ENCODE measurements around the gene TSHZ1.

The TSHZ1 gene

DNA sequence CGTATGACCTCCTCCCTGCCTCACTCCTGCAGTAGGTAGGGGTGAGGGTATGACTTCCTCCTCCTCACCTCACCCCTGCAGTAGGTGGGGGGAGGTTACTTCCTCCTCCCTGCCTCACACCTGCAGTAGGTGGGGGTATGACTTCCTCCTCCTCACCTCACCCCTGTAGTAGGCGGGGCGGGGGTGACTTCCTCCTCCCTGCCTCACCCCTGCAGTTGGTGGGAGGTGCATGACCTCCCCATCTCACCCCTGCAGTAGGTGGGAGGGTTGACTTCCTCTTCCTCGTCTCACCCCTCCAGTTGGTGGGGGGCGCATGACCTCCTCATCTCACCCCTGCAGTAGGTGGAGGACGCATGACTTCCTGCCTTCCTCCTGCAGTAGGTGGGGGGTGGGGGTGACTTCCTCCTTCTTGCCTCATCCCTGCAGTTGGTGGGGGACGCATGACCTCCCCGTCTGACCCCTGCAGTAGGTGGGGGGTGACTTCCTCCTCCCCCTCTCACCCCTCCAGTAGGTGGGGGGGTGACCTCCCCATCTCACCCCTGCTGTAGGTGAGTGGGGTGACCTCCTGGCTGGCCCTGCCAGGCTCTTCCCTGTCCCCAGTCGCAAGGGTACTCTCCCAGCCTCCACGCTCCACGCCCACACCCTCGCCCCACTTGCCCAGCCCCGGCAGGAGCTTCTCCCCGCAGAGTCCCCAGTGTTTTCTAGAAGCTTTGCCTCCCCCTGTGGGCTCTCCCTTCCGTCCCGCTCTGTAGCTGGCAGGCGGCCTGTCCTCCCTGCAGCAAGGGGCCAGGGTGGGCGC, 39.3 kb downstream of the TSHZ1 start:
- H3K4me1 ChIP-seq (ENCODE audit: insufficient read depth, low read length, poor library complexity, severe bottlenecking): peaks cover 34% of the 10 kb centered on the region
- H3F3A ChIP-seq (ENCODE audit: low read depth): 0 out of 2 replicates have a peak, but pooled peaks cover 2% of the 10 kb centered on the region
- TF ChIP-seq, protein P1, sequence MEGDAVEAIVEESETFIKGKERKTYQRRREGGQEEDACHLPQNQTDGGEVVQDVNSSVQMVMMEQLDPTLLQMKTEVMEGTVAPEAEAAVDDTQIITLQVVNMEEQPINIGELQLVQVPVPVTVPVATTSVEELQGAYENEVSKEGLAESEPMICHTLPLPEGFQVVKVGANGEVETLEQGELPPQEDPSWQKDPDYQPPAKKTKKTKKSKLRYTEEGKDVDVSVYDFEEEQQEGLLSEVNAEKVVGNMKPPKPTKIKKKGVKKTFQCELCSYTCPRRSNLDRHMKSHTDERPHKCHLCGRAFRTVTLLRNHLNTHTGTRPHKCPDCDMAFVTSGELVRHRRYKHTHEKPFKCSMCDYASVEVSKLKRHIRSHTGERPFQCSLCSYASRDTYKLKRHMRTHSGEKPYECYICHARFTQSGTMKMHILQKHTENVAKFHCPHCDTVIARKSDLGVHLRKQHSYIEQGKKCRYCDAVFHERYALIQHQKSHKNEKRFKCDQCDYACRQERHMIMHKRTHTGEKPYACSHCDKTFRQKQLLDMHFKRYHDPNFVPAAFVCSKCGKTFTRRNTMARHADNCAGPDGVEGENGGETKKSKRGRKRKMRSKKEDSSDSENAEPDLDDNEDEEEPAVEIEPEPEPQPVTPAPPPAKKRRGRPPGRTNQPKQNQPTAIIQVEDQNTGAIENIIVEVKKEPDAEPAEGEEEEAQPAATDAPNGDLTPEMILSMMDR (conservative IDR thresholded peaks at IDR 0.05; ENCODE audit: low read length): no peak
- no peak for TF ChIP-seq EZH2phosphoT487 (IDR thresholded peaks at IDR 0.05; ENCODE audit: borderline replicate concordance)
- no peaks in the 10 kb centered on the region for H4K20me1 ChIP-seq (ENCODE audit: insufficient read depth, low read length, poor library complexity, severe bottlenecking)
- H3K4me2 ChIP-seq (ENCODE audit: low read depth, low read length, poor library complexity, severe bottlenecking): no peak overlapping the region
- H2AFZ ChIP-seq (ENCODE audit: low read length): no peak overlapping the region
- no peaks in the 10 kb centered on the region for H3K9me3 ChIP-seq (ENCODE audit: insufficient read depth, low read depth, low read length)
- H3K79me2 ChIP-seq (ENCODE audit: insufficient read depth, low read length): peaks cover 88% of the 10 kb centered on the region
- H3K27me3 ChIP-seq (ENCODE audit: insufficient read depth, low read length, poor library complexity, severe bottlenecking): no peaks in the 10 kb centered on the region
- H3K4me3 ChIP-seq (ENCODE audit: low read length, poor library complexity, severe bottlenecking): no peak overlapping the region
- H3K9ac ChIP-seq (ENCODE audit: low read depth, low read length, poor library complexity, severe bottlenecking): no peak overlapping the region
- H3K9me2 ChIP-seq (replicated peaks; ENCODE audit: low read depth, low read length): no peaks in the 10 kb centered on the region
- H3K36me3 ChIP-seq (ENCODE audit: insufficient read depth, low read length): no peaks in the 10 kb centered on the region

DNA sequence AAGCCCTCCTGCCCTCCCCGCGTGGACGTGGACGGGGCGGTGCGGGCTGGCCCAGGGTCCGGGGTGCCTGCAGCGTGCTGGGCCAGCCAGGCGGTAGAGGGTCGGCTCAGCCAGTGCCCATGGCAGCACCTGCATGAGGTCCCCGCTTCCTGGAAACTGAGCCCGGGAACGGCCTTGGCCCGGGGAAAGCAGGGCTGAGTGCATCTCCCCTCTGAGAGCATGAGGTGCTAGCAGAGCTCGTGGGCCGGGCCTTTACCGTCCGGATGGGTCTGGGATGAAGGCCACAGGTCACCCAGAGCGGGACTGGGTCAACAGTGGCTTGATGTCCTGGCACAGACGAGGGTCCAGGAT, 39.8 kb downstream of the TSHZ1 start:
- TF ChIP-seq EZH2phosphoT487 (IDR thresholded peaks at IDR 0.05; ENCODE audit: borderline replicate concordance): no peak
- TF ChIP-seq, protein P1 (conservative IDR thresholded peaks at IDR 0.05; ENCODE audit: low read length): no peak

DNA sequence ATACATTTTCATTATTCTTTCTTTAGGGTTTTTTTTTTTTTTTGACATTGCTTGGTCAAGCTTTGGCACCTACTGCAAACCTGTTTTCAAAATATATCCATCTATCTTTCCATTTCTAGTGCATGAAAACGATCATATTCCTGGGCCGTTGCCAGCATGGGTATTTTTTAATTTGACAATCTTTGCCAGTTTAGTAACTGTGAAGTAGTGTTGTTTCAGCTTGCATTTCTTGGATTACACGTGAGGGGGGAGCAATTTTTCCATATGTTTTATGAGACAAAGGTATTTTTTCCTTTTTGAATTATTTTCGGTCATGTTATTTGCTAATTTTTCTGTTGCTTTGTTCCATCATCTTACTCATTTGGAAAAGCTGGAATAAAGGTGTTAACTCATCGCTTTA, 40.9 kb downstream of the TSHZ1 start:
- H3F3A ChIP-seq (ENCODE audit: low read depth): 0 out of 2 replicates have a peak, but pooled peaks cover 2% of the 10 kb centered on the region
- H3K9me3 ChIP-seq (ENCODE audit: insufficient read depth, low read depth, low read length): no peaks in the 10 kb centered on the region
- TF ChIP-seq, protein P1 (conservative IDR thresholded peaks at IDR 0.05; ENCODE audit: low read length): no peak
- no peak for TF ChIP-seq EZH2phosphoT487 (IDR thresholded peaks at IDR 0.05; ENCODE audit: borderline replicate concordance)
- H3K27me3 ChIP-seq (ENCODE audit: insufficient read depth, low read length, poor library complexity, severe bottlenecking): no peaks in the 10 kb centered on the region
- H3K79me2 ChIP-seq (ENCODE audit: insufficient read depth, low read length): peaks cover 83% of the 10 kb centered on the region
- no peak overlapping the region for H2AFZ ChIP-seq (ENCODE audit: low read length)
- no peak overlapping the region for H3K9ac ChIP-seq (ENCODE audit: low read depth, low read length, poor library complexity, severe bottlenecking)
- no peaks in the 10 kb centered on the region for H3K9me2 ChIP-seq (replicated peaks; ENCODE audit: low read depth, low read length)
- no peak overlapping the region for H3K4me2 ChIP-seq (ENCODE audit: low read depth, low read length, poor library complexity, severe bottlenecking)
- H3K36me3 ChIP-seq (ENCODE audit: insufficient read depth, low read length): no peaks in the 10 kb centered on the region
- peaks cover 3% of the 10 kb centered on the region for H4K20me1 ChIP-seq (ENCODE audit: insufficient read depth, low read length, poor library complexity, severe bottlenecking)
- no peak overlapping the region for H3K4me3 ChIP-seq (ENCODE audit: low read length, poor library complexity, severe bottlenecking)
- H3K4me1 ChIP-seq (ENCODE audit: insufficient read depth, low read length, poor library complexity, severe bottlenecking): peaks cover 34% of the 10 kb centered on the region

More for the DNA sequence above, 39.8 kb downstream of the TSHZ1 start:
- no peaks in the 10 kb centered on the region for H3K36me3 ChIP-seq (ENCODE audit: insufficient read depth, low read length)
- peaks cover 34% of the 10 kb centered on the region for H3K4me1 ChIP-seq (ENCODE audit: insufficient read depth, low read length, poor library complexity, severe bottlenecking)
- H3K4me2 ChIP-seq (ENCODE audit: low read depth, low read length, poor library complexity, severe bottlenecking): no peak overlapping the region
- no peak overlapping the region for H3K4me3 ChIP-seq (ENCODE audit: low read length, poor library complexity, severe bottlenecking)
- no peak overlapping the region for H2AFZ ChIP-seq (ENCODE audit: low read length)
- H3F3A ChIP-seq (ENCODE audit: low read depth): 0 out of 2 replicates have a peak, but pooled peaks cover 2% of the 10 kb centered on the region
- no peak overlapping the region for H3K9ac ChIP-seq (ENCODE audit: low read depth, low read length, poor library complexity, severe bottlenecking)
- no peaks in the 10 kb centered on the region for H3K9me2 ChIP-seq (replicated peaks; ENCODE audit: low read depth, low read length)
- H3K79me2 ChIP-seq (ENCODE audit: insufficient read depth, low read length): peaks cover 86% of the 10 kb centered on the region
- no peaks in the 10 kb centered on the region for H4K20me1 ChIP-seq (ENCODE audit: insufficient read depth, low read length, poor library complexity, severe bottlenecking)
- H3K27me3 ChIP-seq (ENCODE audit: insufficient read depth, low read length, poor library complexity, severe bottlenecking): no peaks in the 10 kb centered on the region
- H3K9me3 ChIP-seq (ENCODE audit: insufficient read depth, low read depth, low read length): no peaks in the 10 kb centered on the region
